IMR-90 (cell line): ENCODE results near the gene ADGRD1. TPM values are rescaled to one million over a fixed set of nuclear protein-coding genes. Genes with fewer than 3 reads are reported as not detected.

Experiments
- ATAC-seq: fragments of 200-7000 bp; cut with Tn5 transposase; 2 replicates; pipeline ENCODE4 v1.9.1; 2020; ENCODE audit warnings: low read depth, mild to moderate bottlenecking, moderate library complexity
- BruUV-seq: library from RNA; stranded (reverse); fragments of 400-500 nt; replicated peaks from 2 replicates; lab custom pipeline; 2021; lab: Mats Ljungman, UMichigan
- CTCF ChIA-PET: fragments of 300-600 bp; formaldehyde crosslinking; extraction: SDS; loops from one replicate; lab custom pipeline; 2021; ENCODE audit warnings: antibody characterized with exemption; lab: Yijun Ruan, JAX
- POLR2A ChIA-PET: fragments of 300-600 bp; sonication (Branson Sonifier 250); formaldehyde crosslinking; loops from one replicate; lab custom pipeline; 2022; ENCODE audit warnings: antibody characterized with exemption; ENCODE audit not compliant: unreplicated experiment; lab: Charles Lee
- DNase-seq: peaks from one replicate; pipeline ENCODE4 v3.0.0; 2013
- H2AFZ ChIP-seq: replicated peaks from 2 replicates; pipeline ENCODE3; 2013; ENCODE audit warnings: low read length, mild to moderate bottlenecking; ENCODE audit not compliant: poor library complexity
- H2AK5ac ChIP-seq: 2 replicates; pipeline ENCODE4 v1.6.1; 2013; ENCODE audit warnings: low read depth, low read length, inconsistent platforms
- H2AK9ac ChIP-seq: replicated peaks from 2 replicates; pipeline ENCODE3; 2013; ENCODE audit warnings: mild to moderate bottlenecking, low read depth, low read length, moderate library complexity; ENCODE audit not compliant: poor library complexity
- H2BK120ac ChIP-seq: 2 replicates; pipeline ENCODE4 v1.6.1; 2013; ENCODE audit warnings: low read depth, low read length, inconsistent platforms
- H2BK15ac ChIP-seq: 3 replicates; pipeline ENCODE4 v1.6.1; 2013; ENCODE audit warnings: low read depth, low read length, inconsistent platforms
- H2BK20ac ChIP-seq: 2 replicates; pipeline ENCODE4 v1.6.1; 2013; ENCODE audit warnings: low read depth, mild to moderate bottlenecking, inconsistent platforms, low read length, moderate library complexity
- H2BK5ac ChIP-seq: 2 replicates; pipeline ENCODE4 v1.6.1; 2013; ENCODE audit warnings: mild to moderate bottlenecking, low read depth, low read length, inconsistent platforms; ENCODE audit not compliant: poor library complexity, severe bottlenecking
- H3K14ac ChIP-seq: replicated peaks from 2 replicates; pipeline ENCODE4 v1.6.1; 2013; ENCODE audit warnings: low read depth, low read length, inconsistent platforms
- H3K18ac ChIP-seq: 2 replicates; pipeline ENCODE4 v1.6.1; 2013; ENCODE audit warnings: low read depth, low read length, control low read depth
- H3K23ac ChIP-seq: 2 replicates; pipeline ENCODE4 v1.6.1; 2013; ENCODE audit warnings: low read depth, low read length, inconsistent platforms
- H3K27ac ChIP-seq: 2 replicates; pipeline ENCODE4 v1.5.1; 2013; ENCODE audit warnings: mild to moderate bottlenecking, control low read depth, low read length; ENCODE audit not compliant: insufficient read depth
- H3K27me3 ChIP-seq: 2 replicates; pipeline ENCODE4 v1.6.1; 2013; ENCODE audit warnings: low read length; ENCODE audit not compliant: control insufficient read depth, insufficient read depth
- H3K36me3 ChIP-seq: 2 replicates; pipeline ENCODE4 v1.6.1; 2013; ENCODE audit warnings: low read length, mixed read lengths; ENCODE audit not compliant: control insufficient read depth, insufficient read depth
- H3K4ac ChIP-seq: 2 replicates; pipeline ENCODE4 v1.6.1; 2013; ENCODE audit warnings: low read depth, low read length, inconsistent platforms
- H3K4me1 ChIP-seq: 2 replicates; pipeline ENCODE4 v1.6.1; 2013; ENCODE audit warnings: low read length, mixed read lengths; ENCODE audit not compliant: control insufficient read depth, insufficient read depth
- H3K4me2 ChIP-seq: 2 replicates; pipeline ENCODE4 v1.6.1; 2013; ENCODE audit warnings: low read depth, mild to moderate bottlenecking, control low read depth, low read length, moderate library complexity
- H3K4me3 ChIP-seq: 2 replicates; pipeline ENCODE4 v1.5.1; 2013; ENCODE audit warnings: low read depth, mild to moderate bottlenecking, control low read depth, low read length, moderate library complexity; ENCODE audit not compliant: insufficient read depth
- H3K56ac ChIP-seq: 2 replicates; pipeline ENCODE4 v1.6.1; 2013; ENCODE audit warnings: low read length, inconsistent platforms; ENCODE audit not compliant: insufficient read depth; ENCODE audit errors: extremely low read depth
- H3K79me1 ChIP-seq, 2 experiments: 2 replicates each; pipeline ENCODE4 v1.6.1; 2013; ENCODE audit warnings: low read length in 2 of 2, inconsistent platforms in 1 of 2, low read depth in 1 of 2
- H3K9ac ChIP-seq: 2 replicates; pipeline ENCODE4 v1.6.1; 2013; ENCODE audit warnings: low read depth, low read length, control low read depth
- H3K9me1 ChIP-seq: 2 replicates; pipeline ENCODE4 v1.6.1; 2013; ENCODE audit warnings: low read length, inconsistent platforms; ENCODE audit not compliant: insufficient read depth
- H3K9me3 ChIP-seq: 2 replicates; pipeline ENCODE4 v1.6.1; 2013; ENCODE audit warnings: low read length; ENCODE audit not compliant: control insufficient read depth, insufficient read depth
- H4K20me1 ChIP-seq: 2 replicates; pipeline ENCODE4 v1.6.1; 2013; ENCODE audit warnings: low read length, inconsistent platforms; ENCODE audit not compliant: insufficient read depth
- H4K5ac ChIP-seq: 2 replicates; pipeline ENCODE4 v1.6.1; 2013; ENCODE audit warnings: mild to moderate bottlenecking, low read depth, low read length, control low read depth
- H4K8ac ChIP-seq, 2 experiments: 2 replicates each; pipeline ENCODE4 v1.6.1; 2013; ENCODE audit warnings: low read depth in 2 of 2, low read length in 2 of 2, control low read depth in 1 of 2, inconsistent platforms in 1 of 2
- H4K91ac ChIP-seq: 2 replicates; pipeline ENCODE4 v1.6.1; 2013; ENCODE audit warnings: low read depth, low read length, inconsistent platforms; ENCODE audit not compliant: insufficient read depth
- BHLHE40 ChIP-seq: fragments of 150-350 bp; IDR thresholded peaks from 2 replicates; pipeline ENCODE4 v1.6.1; 2016; ENCODE audit warnings: mild to moderate bottlenecking, low read depth, low read length
- ELK1 ChIP-seq: fragments of 150-350 bp; IDR thresholded peaks from 2 replicates; pipeline ENCODE4 v1.6.1; 2016; ENCODE audit warnings: low read depth, mild to moderate bottlenecking, low read length, moderate library complexity, borderline replicate concordance
- MAFK ChIP-seq: IDR thresholded peaks from 2 replicates; pipeline ENCODE4 v1.6.1; 2012; ENCODE audit warnings: low read depth, low read length, improper control_type of control experiment
- NFE2L2 ChIP-seq: fragments of 150-350 bp; IDR thresholded peaks from 2 replicates; pipeline ENCODE4 v1.6.1; 2016; ENCODE audit warnings: low read depth, mild to moderate bottlenecking, low read length
- RFX5 ChIP-seq: IDR thresholded peaks from 2 replicates; pipeline ENCODE4 v1.8.0; 2012; ENCODE audit warnings: low read depth, mild to moderate bottlenecking, low read length, moderate library complexity
- USF2 ChIP-seq: fragments of 150-350 bp; IDR thresholded peaks from 2 replicates; pipeline ENCODE4 v1.6.1; 2017; ENCODE audit warnings: mild to moderate bottlenecking, antibody characterized with exemption, low read length, low read depth
- WGBS, 2 experiments: methylation state at CpG; one replicate each; pipeline versions ENCODE4 v1.1.5 to v1.1.7; 2013; ENCODE audit warnings: missing lambda C conversion rate in 2 of 2; ENCODE audit not compliant: insufficient read length in 1 of 2; ENCODE audit errors: extremely low coverage in 2 of 2; 5-methylcytosine and 5-hydroxymethylcytosine counted together
- dilution Hi-C: fragments of 300-500 bp; cut with HindIII; formaldehyde crosslinking; loops from one replicate; pipeline ENCODE4 v1.14.3; 2018; ENCODE audit warnings: low sequenced_read_pairs; ENCODE audit not compliant: unreplicated experiment
- in situ Hi-C: fragments of 300-500 bp; cut with MboI; formaldehyde crosslinking; loops from 3 replicates; pipeline ENCODE4 v1.14.3; 2019; ENCODE audit warnings: low sequenced_read_pairs, inconsistent platforms, mixed read lengths
- intact Hi-C: fragments of 100-400 bp; cut with micrococcal nuclease; formaldehyde crosslinking; loops from 2 replicates; pipeline ENCODE4 v1.10.0; 2022
- polyA plus RNA-seq, 3 experiments: library from polyadenylated mRNA; depleted of rRNA; stranded (reverse); fragments of >200 nt; gene quantifications; 2 replicates each; pipeline ENCODE4 v1.2.3, GENCODE V29; 2012; ENCODE audit warnings: low replicate concordance in 1 of 3
- total RNA-seq: library from RNA; depleted of rRNA; stranded (reverse); fragments of >200 nt; gene quantifications from 2 replicates; pipeline ENCODE4 v1.2.3, GENCODE V29; 2012

The ADGRD1 gene
- total and polyA plus RNA-seq, 2 of the 4 experiments (the other 2 are of a cell fraction) = not detected

- TF ChIP-seq NFE2L2 (no peak), ELK1 (no peak), USF2 (no peak), MAFK (no peak), RFX5 (no peak), BHLHE40 (no peak)
- Histone ChIP-seq H4K8ac (no peak overlapping the region), H4K20me1 (no peaks in the 10 kb centered on the region), H4K91ac (no peak overlapping the region), H3K4ac (no peak overlapping the region), H3K23ac (no peak overlapping the region), H2BK15ac (no peak overlapping the region), H2BK5ac (no peak overlapping the region), H3K18ac (no peak overlapping the region), H2BK20ac (no peak overlapping the region), H3K79me1 (no peaks in the 10 kb centered on the region), H3K56ac (no peak overlapping the region), H2AK5ac (no peak overlapping the region), H3K27me3 (no peaks in the 10 kb centered on the region), H2BK120ac (no peak overlapping the region), H3K4me3 (no peak overlapping the region), H4K5ac (no peak overlapping the region), H3K9me1 (no peaks in the 10 kb centered on the region), H3K27ac (no peak overlapping the region), H3K14ac (no peak overlapping the region), H2AK9ac (no peak overlapping the region), H3K4me2 (no peak overlapping the region), H3K9me3 (peaks cover 30% of the 10 kb centered on the region), H3K36me3 (no peaks in the 10 kb centered on the region), H2AFZ (no peak overlapping the region), H3K4me1 (no peaks in the 10 kb centered on the region), H3K9ac (no peak overlapping the region)
- DNase-seq = no peak
- in situ Hi-C loops = no loop called here
- intact Hi-C loops = no loop called here
- no TSS peak for BruUV-seq
- dilution Hi-C loops = no loop called here
- no peak for ATAC-seq
- ChIA-PET POLR2A (no interaction called here), CTCF (no interaction called here)
- 80% methylated on average over 1 of the region's 8 CpGs; no CpG with 5 or more reads in 1 of the 2 experiments for WGBS, 2 experiments
Measured at GRCh38 chr12:131151558-131152345, 198.0 kb downstream of the ADGRD1 start.
